ENCODE measurements around the gene SPOP. TPM values are rescaled to one million over a fixed set of nuclear protein-coding genes. Genes with fewer than 3 reads are reported as not detected.
"Not testable (repeated sequence)": the region's sequence is repeated elsewhere in the genome, so short reads cannot be mapped to it uniquely, and the experiment has no call there.

Gene SPOP
- total RNA-seq, 1 donor from 2014 or later = 60.3 TPM

DNA sequence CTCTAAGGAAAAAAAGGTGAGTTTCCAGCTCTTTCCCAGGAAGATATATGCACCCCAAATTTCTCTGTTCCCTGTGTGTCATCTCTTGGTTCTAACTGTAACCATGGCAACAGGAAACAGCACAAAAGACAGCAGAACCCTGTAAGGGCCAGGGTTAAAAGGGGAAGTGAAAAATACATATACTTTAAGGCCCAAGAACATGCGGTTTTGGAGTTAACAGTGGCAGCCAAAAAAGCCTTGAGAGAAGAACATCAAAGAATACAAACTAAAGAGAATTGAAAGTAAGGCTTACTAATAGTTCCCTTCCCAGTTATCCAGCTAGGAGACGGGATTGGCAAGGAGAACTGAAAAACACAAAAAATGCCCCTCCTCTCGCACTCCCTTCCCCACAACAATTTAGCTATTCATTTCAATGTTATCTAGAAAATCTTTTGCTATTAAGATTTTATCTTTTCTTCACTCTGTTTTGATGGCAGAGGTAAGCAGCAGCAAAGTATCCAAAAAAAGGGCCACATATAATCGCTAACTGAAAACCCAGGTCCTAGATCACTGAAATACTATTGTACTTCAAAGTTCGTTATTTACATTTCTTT is 1.5 kb downstream of the SPOP start:
- H3K27me3 Mint-ChIP-seq (ENCODE audit: low read depth) = peaks cover 21% of the 10 kb centered on the region
- H3K4me3 Mint-ChIP-seq = peak overlapping the region; percentile 97
- TF ChIP-seq, protein P1, sequence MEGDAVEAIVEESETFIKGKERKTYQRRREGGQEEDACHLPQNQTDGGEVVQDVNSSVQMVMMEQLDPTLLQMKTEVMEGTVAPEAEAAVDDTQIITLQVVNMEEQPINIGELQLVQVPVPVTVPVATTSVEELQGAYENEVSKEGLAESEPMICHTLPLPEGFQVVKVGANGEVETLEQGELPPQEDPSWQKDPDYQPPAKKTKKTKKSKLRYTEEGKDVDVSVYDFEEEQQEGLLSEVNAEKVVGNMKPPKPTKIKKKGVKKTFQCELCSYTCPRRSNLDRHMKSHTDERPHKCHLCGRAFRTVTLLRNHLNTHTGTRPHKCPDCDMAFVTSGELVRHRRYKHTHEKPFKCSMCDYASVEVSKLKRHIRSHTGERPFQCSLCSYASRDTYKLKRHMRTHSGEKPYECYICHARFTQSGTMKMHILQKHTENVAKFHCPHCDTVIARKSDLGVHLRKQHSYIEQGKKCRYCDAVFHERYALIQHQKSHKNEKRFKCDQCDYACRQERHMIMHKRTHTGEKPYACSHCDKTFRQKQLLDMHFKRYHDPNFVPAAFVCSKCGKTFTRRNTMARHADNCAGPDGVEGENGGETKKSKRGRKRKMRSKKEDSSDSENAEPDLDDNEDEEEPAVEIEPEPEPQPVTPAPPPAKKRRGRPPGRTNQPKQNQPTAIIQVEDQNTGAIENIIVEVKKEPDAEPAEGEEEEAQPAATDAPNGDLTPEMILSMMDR (conservative IDR thresholded peaks at IDR 0.05) = no peak
- DNase-seq (ENCODE audit: low read depth, low spot score) = no peak
- peaks cover 5% of the 10 kb centered on the region for H3K36me3 Mint-ChIP-seq (ENCODE audit: low read depth)
- H3K27ac Mint-ChIP-seq (ENCODE audit: unreplicated experiment) = peak overlapping the region; percentile 98
- peaks cover 40% of the 10 kb centered on the region for H3K4me1 Mint-ChIP-seq
- H3K9me3 Mint-ChIP-seq = peaks cover 6% of the 10 kb centered on the region

DNA sequence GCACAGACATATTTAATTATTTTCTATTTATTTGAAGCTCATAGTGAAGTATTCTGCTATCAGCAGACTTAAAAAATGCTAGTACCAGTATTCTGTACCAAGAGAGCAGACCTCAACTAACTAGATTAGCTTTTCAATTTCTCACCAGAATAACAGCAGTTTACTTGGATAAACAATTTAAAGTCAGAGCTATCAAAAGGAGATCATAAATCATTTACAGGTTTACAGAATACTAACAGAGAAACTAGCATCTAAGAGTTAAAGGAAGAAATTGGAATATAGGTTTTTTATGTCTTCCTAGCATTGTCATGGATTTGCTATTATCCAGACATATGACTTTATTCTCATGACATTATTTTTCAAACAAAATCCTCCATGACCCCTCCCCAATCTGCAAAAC is 3.4 kb downstream of the SPOP start:
- Mint-ChIP-seq H3K27me3 (ENCODE audit: low read depth) (peaks cover 12% of the 10 kb centered on the region), H3K27ac (ENCODE audit: unreplicated experiment) (no peak overlapping the region)

GRCh38 chr17:49673679-49674078 is 4.2 kb downstream of the SPOP start:
- H3K4me1 Mint-ChIP-seq = peaks cover 40% of the 10 kb centered on the region
- not testable (repeated sequence) for H3K27ac Mint-ChIP-seq (ENCODE audit: unreplicated experiment); H3K4me3 Mint-ChIP-seq; H3K36me3 Mint-ChIP-seq (ENCODE audit: low read depth); DNase-seq (ENCODE audit: low read depth, low spot score); H3K9me3 Mint-ChIP-seq
- H3K27me3 Mint-ChIP-seq (ENCODE audit: low read depth) = peaks cover 12% of the 10 kb centered on the region

More for the DNA sequence above, 3.4 kb downstream of the SPOP start:
- TF ChIP-seq, protein P1 (conservative IDR thresholded peaks at IDR 0.05) = no peak
- Mint-ChIP-seq H3K9me3 (peaks cover 6% of the 10 kb centered on the region), H3K36me3 (ENCODE audit: low read depth) (peaks cover 5% of the 10 kb centered on the region), H3K4me3 (peak overlapping the region; percentile 50), H3K4me1 (peaks cover 40% of the 10 kb centered on the region)
- no peak for DNase-seq (ENCODE audit: low read depth, low spot score)

DNA sequence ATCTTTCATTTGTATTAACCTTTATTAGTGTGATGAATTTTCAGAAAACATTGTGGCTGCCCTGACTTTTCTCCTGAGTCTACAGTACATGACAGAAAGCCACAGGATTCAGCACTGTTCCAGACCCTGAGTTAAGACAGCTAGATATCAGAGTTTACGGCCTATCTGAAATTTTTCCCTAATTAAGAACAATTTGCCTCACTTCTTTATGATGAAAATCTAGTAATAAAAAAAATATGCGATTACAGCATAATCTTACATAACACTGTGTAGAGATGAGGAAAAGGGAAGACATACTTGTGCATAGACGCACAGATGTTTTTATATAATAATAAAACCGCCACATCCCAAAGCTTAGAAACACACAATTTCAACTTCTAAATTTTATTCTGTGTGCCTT is 7.3 kb downstream of the SPOP start:
- DNase-seq (ENCODE audit: low read depth, low spot score) = no peak
- Mint-ChIP-seq H3K9me3 (no peaks in the 10 kb centered on the region), H3K27me3 (ENCODE audit: low read depth) (no peaks in the 10 kb centered on the region), H3K4me1 (peaks cover 15% of the 10 kb centered on the region), H3K36me3 (ENCODE audit: low read depth) (peaks cover 2% of the 10 kb centered on the region), H3K27ac (ENCODE audit: unreplicated experiment) (no peak overlapping the region), H3K4me3 (peak overlapping the region; percentile 32)
- TF ChIP-seq, protein P1 (conservative IDR thresholded peaks at IDR 0.05) = no peak

DNA sequence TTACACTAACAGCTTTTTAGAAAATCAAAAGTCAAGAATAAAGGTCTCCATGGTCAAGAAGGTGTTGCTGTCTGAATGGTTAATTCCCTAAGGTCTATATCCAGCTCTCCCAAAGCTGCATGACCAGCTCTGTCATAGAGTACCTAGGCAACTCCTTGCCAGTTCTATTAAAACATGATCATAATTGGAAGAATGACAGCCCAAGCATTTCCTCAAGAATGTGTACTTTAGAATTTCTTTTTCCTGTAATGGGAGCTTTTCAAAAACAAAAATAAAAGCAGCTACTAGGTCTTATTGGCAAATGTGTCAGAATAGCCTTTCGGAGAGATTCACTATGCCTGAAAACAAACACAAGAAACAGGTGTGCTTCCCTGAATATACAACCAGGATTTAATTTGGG is 7.9 kb downstream of the SPOP start:
- no peaks in the 10 kb centered on the region for H3K9me3 Mint-ChIP-seq
- H3K36me3 Mint-ChIP-seq (ENCODE audit: low read depth) = peaks cover 2% of the 10 kb centered on the region
- H3K4me1 Mint-ChIP-seq = peaks cover 10% of the 10 kb centered on the region
- no peak overlapping the region for H3K27ac Mint-ChIP-seq (ENCODE audit: unreplicated experiment)
- DNase-seq (ENCODE audit: low read depth, low spot score) = no peak
- H3K27me3 Mint-ChIP-seq (ENCODE audit: low read depth) = no peaks in the 10 kb centered on the region
- no peak overlapping the region for H3K4me3 Mint-ChIP-seq
- TF ChIP-seq, protein P1 (conservative IDR thresholded peaks at IDR 0.05) = no peak

- Mint-ChIP-seq H3K27ac (ENCODE audit: unreplicated experiment) (no peak overlapping the region), H3K4me3 (no peak overlapping the region), H3K27me3 (ENCODE audit: low read depth) (no peaks in the 10 kb centered on the region), H3K36me3 (ENCODE audit: low read depth) (peaks cover 2% of the 10 kb centered on the region), H3K4me1 (no peaks in the 10 kb centered on the region), H3K9me3 (no peaks in the 10 kb centered on the region)
- TF ChIP-seq, protein P1 (conservative IDR thresholded peaks at IDR 0.05) = no peak
- no peak for DNase-seq (ENCODE audit: low read depth, low spot score)
These were observed 10.0 kb downstream of the SPOP start for GRCh38 chr17:49667854-49668253.
